ENCODE data around the gene CAPN14.

CAPN14 gene

GRCh38 chr2:31223749-31224148 is 6.4 kb upstream of the CAPN14 start:
- DNase-seq = no peak

- no peak for DNase-seq
Observed at GRCh38 chr2:31223026-31223425, 5.7 kb upstream of the CAPN14 start.

- DNase-seq = no peak
Observed at GRCh38 chr2:31222071-31222470, 4.8 kb upstream of the CAPN14 start.

- no peak for DNase-seq
Observed at GRCh38 chr2:31221544-31221943, 4.2 kb upstream of the CAPN14 start.

- DNase-seq = no peak
Observed at GRCh38 chr2:31219131-31219969, 2.0 kb upstream of the CAPN14 start.

GRCh38 chr2:31216734-31217133 is 581 bp downstream of the CAPN14 start:
- no peak for DNase-seq

GRCh38 chr2:31214444-31214915 is 2.8 kb downstream of the CAPN14 start:
- no peak for DNase-seq

- DNase-seq = no peak
Observed at GRCh38 chr2:31213601-31214443, 3.5 kb downstream of the CAPN14 start.

- DNase-seq = no peak
Observed at GRCh38 chr2:31212659-31213600, 4.4 kb downstream of the CAPN14 start.

GRCh38 chr2:31208240-31208639 is 9.1 kb downstream of the CAPN14 start:
- DNase-seq = no peak

- no peak for DNase-seq
Observed at GRCh38 chr2:31207790-31208189, 9.5 kb downstream of the CAPN14 start.

GRCh38 chr2:31205613-31206012 is 11.7 kb downstream of the CAPN14 start:
- no peak for DNase-seq

GRCh38 chr2:31205186-31205585 is 12.1 kb downstream of the CAPN14 start:
- DNase-seq = no peak

- DNase-seq = no peak
Observed at GRCh38 chr2:31204783-31205182, 12.5 kb downstream of the CAPN14 start.

- no peak for DNase-seq
Observed at GRCh38 chr2:31203916-31204315, 13.4 kb downstream of the CAPN14 start.

- DNase-seq = no peak
Observed at GRCh38 chr2:31202833-31203232, 14.5 kb downstream of the CAPN14 start.

GRCh38 chr2:31202041-31202440 is 15.3 kb downstream of the CAPN14 start:
- DNase-seq = no peak

GRCh38 chr2:31200972-31201371 is 16.3 kb downstream of the CAPN14 start:
- no peak for DNase-seq

GRCh38 chr2:31199206-31199605 is 18.1 kb downstream of the CAPN14 start:
- DNase-seq = no peak

GRCh38 chr2:31197669-31198068 is 19.6 kb downstream of the CAPN14 start:
- DNase-seq = no peak

- no peak for DNase-seq
Observed at GRCh38 chr2:31197166-31197565, 20.1 kb downstream of the CAPN14 start.

- no peak for DNase-seq
Observed at GRCh38 chr2:31196622-31197021, 20.7 kb downstream of the CAPN14 start.

GRCh38 chr2:31193806-31194205 is 23.5 kb downstream of the CAPN14 start:
- no peak for DNase-seq
